Astrocyte of the spinal cord (primary cell): ENCODE measurements around the gene MMS22L.

Experiments
- DNase-seq: peaks from one replicate; pipeline ENCODE4 v3.0.0; 2011; ENCODE audit warnings: low read depth, low spot score
- H3K4me3 ChIP-seq: 2 replicates; pipeline ENCODE4 v1.5.1; 2011; ENCODE audit warnings: low read depth, mild to moderate bottlenecking, low read length, moderate library complexity
- in situ Hi-C: cut with HindIII; loops from 2 replicates; pipeline ENCODE4 v1.10.0; 2017; ENCODE audit warnings: low sequenced_read_pairs
- TF ChIP-seq, protein P1 (sequence below): IDR thresholded peaks from 2 replicates; pipeline ENCODE4 v1.5.1; 2012; ENCODE audit warnings: low read depth, mild to moderate bottlenecking, low read length, inconsistent platforms

MMS22L gene

DNA sequence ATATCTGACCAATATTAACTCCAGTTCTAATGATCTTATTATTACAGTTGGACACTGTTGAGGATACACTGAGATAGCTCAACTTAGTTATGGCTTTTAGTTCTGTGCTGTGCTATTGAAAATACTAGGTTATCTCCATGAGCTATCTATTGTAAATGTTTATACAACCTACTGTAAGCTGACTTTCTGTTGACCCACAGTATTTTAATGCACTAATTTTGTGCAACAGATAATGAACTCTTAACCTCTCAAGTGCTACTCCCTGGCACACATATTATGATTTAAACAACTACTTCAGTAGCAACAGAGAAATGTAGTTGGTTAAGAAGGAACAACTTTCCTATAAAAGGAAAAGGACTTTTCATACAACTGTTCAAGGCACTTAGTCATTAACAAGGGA, 5.2 kb upstream of the MMS22L start:
- DNase-seq = no peak
- TF ChIP-seq, protein P1, sequence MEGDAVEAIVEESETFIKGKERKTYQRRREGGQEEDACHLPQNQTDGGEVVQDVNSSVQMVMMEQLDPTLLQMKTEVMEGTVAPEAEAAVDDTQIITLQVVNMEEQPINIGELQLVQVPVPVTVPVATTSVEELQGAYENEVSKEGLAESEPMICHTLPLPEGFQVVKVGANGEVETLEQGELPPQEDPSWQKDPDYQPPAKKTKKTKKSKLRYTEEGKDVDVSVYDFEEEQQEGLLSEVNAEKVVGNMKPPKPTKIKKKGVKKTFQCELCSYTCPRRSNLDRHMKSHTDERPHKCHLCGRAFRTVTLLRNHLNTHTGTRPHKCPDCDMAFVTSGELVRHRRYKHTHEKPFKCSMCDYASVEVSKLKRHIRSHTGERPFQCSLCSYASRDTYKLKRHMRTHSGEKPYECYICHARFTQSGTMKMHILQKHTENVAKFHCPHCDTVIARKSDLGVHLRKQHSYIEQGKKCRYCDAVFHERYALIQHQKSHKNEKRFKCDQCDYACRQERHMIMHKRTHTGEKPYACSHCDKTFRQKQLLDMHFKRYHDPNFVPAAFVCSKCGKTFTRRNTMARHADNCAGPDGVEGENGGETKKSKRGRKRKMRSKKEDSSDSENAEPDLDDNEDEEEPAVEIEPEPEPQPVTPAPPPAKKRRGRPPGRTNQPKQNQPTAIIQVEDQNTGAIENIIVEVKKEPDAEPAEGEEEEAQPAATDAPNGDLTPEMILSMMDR = no peak
- no peak overlapping the region for H3K4me3 ChIP-seq
- in situ Hi-C loops = no loop called here

DNA sequence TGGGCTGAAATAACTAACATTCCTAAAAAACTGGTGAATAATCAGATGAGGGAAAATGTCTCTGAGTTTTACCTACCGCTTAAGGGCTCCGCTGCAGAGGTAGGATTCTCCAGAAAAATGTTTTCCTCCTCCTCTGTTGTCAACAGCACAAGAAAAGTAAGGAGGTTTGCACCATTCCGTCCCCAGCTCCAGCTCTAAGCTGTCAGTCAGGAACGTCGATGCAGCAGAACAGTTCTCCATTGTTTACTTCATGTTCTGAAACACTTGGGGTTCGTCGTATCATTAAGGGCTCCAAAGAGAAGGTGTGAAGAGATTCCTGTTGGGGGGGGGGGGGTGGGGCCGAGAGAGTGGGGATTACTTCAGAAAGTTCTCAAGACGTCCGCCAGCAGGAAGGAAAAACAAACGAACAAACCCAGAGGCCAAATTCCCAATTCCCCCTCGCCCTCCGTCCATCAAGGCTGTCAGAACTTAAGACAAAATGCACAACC, 734 bp downstream of the MMS22L start:
- in situ Hi-C loops = no loop called here
- peak overlapping the region; percentile 96 for H3K4me3 ChIP-seq
- TF ChIP-seq, protein P1 = no peak
- DNase-seq = peak; percentile 16

DNA sequence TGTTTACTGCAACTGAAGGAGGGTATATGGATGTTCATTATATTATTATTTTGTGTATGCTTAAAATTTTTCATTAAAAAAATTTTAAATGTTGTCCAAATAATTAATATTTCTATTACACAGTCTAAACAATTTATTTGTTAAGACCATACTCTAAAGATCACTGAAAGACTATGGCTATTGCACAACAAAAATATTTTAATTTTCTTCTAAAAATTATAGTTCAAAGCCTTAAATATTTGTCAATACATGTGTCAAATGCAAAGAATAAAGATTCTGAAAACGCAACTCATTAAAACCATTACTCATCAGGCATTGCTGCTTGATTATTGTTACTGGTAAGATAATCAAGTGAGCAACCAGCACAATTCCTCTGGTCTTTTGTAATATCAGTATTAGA, 2.2 kb downstream of the MMS22L start:
- TF ChIP-seq, protein P1 = no peak
- DNase-seq = no peak
- in situ Hi-C loops = no loop called here
- no peak overlapping the region for H3K4me3 ChIP-seq

DNA sequence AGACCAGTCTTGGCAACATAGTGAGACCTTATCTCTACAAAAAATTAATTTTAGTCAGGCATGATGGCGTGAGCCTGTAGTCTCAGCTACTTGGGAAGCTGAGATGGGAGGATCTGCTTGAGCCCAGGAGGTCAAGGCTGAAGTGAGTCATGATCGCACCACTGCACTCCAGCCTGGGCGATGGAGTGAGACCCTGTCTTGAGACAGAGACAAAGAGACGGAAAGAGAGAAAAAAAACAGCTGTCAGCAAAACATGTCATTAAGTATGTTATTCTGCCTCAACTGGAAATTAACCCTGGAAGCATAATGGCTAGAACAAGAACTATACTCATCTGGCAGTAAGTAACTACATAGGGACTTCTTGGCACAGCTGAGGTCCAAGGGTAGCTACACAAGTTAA, 7.2 kb downstream of the MMS22L start:
- TF ChIP-seq, protein P1 = no peak
- in situ Hi-C loops = no loop called here
- DNase-seq = no peak
- no peak overlapping the region for H3K4me3 ChIP-seq

DNA sequence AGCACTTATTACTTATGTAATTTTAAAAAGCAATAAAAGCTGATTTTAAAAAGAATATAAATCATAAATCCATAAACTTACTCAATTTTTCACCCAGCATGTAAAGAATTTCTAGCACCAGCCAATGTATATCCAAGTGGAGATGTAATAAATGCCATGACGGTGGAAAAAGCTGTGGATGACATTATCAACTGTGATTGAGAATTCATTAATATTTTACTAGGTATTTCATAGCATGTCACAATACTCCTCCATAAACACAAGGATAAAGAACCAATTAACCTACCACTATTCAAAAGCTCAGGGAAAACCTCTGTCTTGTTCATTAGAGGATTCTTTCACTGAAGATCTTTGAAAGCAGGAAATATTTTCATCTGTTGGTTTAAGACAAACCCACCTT, 13.2 kb downstream of the MMS22L start:
- in situ Hi-C loops = no loop called here
- no peak for DNase-seq
- TF ChIP-seq, protein P1 = no peak
- H3K4me3 ChIP-seq = no peak overlapping the region

DNA sequence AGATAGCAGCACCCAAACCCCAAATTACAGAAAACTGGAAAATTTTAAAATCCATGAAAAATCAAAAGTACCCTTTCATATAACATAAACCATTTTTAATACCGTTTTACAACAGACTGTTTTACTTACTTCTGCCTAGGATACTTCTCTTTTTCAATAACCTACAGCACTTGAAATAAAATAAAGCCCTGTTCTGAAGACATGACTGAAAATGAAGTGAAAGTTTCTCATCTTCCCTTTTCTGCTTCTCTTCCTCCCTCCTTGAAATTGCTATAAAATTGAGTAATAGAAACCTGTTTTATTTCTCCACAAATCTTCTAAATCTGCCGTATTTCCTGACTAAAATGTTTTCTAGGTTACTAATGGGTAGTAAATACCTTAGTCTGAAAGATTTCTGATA, 20.3 kb downstream of the MMS22L start:
- TF ChIP-seq, protein P1 = no peak
- no peak overlapping the region for H3K4me3 ChIP-seq
- in situ Hi-C loops = no loop called here
- DNase-seq = no peak

DNA sequence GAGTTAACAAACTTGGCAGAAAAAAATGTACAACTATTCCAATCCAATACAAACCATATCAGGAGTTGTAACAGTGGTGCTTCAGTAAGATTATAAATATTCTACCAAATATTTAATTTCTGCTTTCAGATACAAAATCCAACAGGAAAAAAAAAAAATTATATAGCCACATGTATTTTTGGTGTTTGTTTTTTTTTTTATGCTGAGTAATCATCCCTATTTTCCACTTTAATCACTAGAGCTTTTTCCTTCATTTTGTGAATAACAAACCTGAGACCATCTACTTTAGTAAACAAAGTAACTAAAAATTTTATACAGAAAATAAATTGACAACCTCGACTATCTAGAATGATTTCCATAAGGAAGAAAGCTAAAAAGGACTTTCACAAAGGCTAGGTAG, 36.2 kb downstream of the MMS22L start:
- DNase-seq = no peak
- H3K4me3 ChIP-seq = no peak overlapping the region
- TF ChIP-seq, protein P1 = no peak
- in situ Hi-C loops = no loop called here
